Prostate gland (tissue), 2 donors: ENCODE results near the gene PRPF31.

ENCODE experiments used
- CTCF ChIP-seq, 4 experiments: fragments of 200-600 bp in 2 of 4; fragments of 450-650 bp in 2 of 4; sonication (generic) in 2 of 4; IDR thresholded peaks; 1 replicate in 3 of 4; 2 replicates in 1 of 4; pipeline ENCODE4 v1.5.1; 2016 to 2019; ENCODE audit warnings: antibody characterized with exemption in 4 of 4, mild to moderate bottlenecking in 2 of 4, moderate library complexity in 2 of 4
- POLR2A ChIP-seq: fragments of 450-650 bp; IDR thresholded peaks from one replicate; pipeline ENCODE4 v1.6.1; 2016; ENCODE audit warnings: antibody characterized with exemption, mild to moderate bottlenecking

DNA sequence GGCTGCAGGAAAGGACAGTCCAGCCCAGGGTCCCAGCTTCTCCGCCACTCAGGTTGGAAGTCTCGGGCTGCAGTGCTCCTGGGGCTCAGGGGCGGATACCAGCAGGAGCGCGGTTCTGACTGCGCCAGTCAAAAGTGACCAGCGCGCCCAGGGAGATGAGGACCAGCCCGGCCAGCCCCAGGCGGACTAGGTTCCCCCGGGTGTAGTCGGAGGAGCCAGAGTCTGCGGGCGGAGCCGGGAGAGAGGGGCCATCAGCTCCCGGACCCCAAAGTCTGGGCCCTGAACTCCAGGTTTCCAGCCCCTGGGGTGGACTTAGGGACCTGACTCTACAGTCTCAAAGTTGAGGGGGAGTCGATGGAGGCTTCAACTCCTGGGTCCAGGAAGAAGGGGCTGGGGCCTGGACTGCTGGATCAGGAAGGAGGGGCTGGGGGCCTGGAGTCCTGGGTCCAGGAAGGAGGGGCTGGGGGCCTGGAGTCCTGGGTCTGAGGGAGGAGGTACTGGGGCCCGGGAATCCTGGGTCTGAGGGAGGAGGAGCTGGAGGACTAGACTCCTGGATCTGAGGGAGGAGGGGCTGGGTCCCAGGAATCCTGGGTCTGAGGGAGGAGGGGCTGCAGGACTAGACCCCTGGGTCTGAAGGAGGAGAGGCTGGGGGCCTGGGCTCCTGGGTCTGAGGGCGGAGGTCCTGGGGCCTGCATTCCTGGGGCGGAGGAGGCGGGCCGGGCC, 20.3 kb upstream of the PRPF31 start:
- TF ChIP-seq POLR2A (no peak), CTCF (IDR thresholded peaks at IDR 0.05) (no peak)
